Sigmoid colon (tissue), 4 donors: ENCODE data around the gene ANTXR2.
"Not testable (repeated sequence)": the region's sequence is repeated elsewhere in the genome, so short reads cannot be mapped to it uniquely, and the experiment has no call there.

Source experiments
- CTCF ChIP-seq, 4 experiments: fragments of 450-650 bp in 3 of 4; fragments of 200-600 bp in 1 of 4; IDR thresholded peaks; one replicate each; pipeline ENCODE4 v1.5.1; 2016 to 2019; ENCODE audit warnings: antibody characterized with exemption in 4 of 4, mild to moderate bottlenecking in 3 of 4, moderate library complexity in 2 of 4
- EP300 ChIP-seq, 4 donors: sonication (generic); formaldehyde crosslinking; IDR thresholded peaks; one replicate each; pipeline ENCODE4 v1.6.1; 2017; ENCODE audit warnings: antibody characterized with exemption in 4 of 4
- POLR2AphosphoS5 ChIP-seq, 4 donors: sonication (generic); formaldehyde crosslinking; IDR thresholded peaks; one replicate each; pipeline ENCODE4 v1.6.1; 2017; ENCODE audit warnings: antibody characterized with exemption in 4 of 4

- not testable (repeated sequence) for TF ChIP-seq EP300, CTCF, POLR2AphosphoS5 (IDR thresholded peaks at IDR 0.05)
Measured at GRCh38 chr4:80119620-80120019, 46.6 kb upstream of the ANTXR2 start.
